ENCODE measurements around the gene CERS2. TPM values are rescaled to one million over a fixed set of nuclear protein-coding genes. Genes with fewer than 3 reads are reported as not detected.

Gene CERS2
- total RNA-seq, 6 experiments from 2014 or later: 189 to 305 (median 255) TPM

DNA sequence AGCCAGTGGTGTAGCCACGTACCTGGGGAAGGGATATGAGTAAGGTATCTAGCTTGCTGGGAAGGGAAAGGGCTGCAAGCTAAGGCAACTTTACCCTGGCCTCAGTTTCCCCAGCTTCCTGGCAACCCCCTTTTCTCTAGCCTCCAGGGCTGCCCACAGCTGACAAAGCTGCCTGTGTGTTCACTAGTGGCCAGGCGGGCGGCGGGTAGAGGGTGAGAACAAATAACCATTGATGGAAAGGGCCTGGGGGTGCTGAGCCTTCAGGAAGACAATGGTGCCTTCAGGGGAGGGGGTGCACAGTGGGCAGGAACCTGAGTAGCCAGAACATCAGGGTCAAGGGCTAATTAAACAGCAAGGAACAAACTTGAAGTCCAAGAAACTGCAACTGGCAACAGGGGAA lies 6.1 kb downstream of the CERS2 start:
- H3K9me3 Mint-ChIP-seq: no peaks in the 10 kb centered on the region
- peaks cover 45% of the 10 kb centered on the region for H3K36me3 Mint-ChIP-seq (ENCODE audit: low read depth)
- H3K4me1 Mint-ChIP-seq (ENCODE audit: low read depth): peaks cover 32% of the 10 kb centered on the region
- TF ChIP-seq, protein P1, sequence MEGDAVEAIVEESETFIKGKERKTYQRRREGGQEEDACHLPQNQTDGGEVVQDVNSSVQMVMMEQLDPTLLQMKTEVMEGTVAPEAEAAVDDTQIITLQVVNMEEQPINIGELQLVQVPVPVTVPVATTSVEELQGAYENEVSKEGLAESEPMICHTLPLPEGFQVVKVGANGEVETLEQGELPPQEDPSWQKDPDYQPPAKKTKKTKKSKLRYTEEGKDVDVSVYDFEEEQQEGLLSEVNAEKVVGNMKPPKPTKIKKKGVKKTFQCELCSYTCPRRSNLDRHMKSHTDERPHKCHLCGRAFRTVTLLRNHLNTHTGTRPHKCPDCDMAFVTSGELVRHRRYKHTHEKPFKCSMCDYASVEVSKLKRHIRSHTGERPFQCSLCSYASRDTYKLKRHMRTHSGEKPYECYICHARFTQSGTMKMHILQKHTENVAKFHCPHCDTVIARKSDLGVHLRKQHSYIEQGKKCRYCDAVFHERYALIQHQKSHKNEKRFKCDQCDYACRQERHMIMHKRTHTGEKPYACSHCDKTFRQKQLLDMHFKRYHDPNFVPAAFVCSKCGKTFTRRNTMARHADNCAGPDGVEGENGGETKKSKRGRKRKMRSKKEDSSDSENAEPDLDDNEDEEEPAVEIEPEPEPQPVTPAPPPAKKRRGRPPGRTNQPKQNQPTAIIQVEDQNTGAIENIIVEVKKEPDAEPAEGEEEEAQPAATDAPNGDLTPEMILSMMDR (IDR thresholded peaks at IDR 0.05): no peak
- peaks cover 8% of the 10 kb centered on the region for H3K27me3 Mint-ChIP-seq (ENCODE audit: insufficient read depth)
- no peak overlapping the region for H3K27ac Mint-ChIP-seq
- no peak overlapping the region for H3K4me3 Mint-ChIP-seq
- no peak for DNase-seq

DNA sequence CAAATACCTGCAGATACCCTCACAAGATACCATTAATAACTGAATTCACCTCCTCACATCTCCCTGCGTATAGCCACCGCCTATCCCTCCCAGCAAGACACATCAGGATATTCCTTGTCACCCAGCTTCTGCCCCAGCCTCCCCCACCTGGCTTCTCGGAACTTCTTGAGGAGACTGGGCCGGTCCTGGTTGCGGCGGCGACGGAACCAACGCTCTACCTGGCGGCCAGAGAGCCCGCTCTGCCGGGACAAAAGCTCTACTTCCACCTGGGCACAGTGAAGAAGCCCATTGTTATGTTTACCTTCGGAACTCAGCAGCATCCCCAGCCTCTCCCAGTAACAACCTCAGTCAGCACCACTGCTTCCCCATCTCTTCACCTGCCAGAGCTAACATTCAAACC lies 6.7 kb downstream of the CERS2 start:
- TF ChIP-seq, protein P1 (IDR thresholded peaks at IDR 0.05): no peak
- H3K9me3 Mint-ChIP-seq: no peaks in the 10 kb centered on the region
- no peak for DNase-seq
- H3K4me3 Mint-ChIP-seq: no peak overlapping the region
- peaks cover 29% of the 10 kb centered on the region for H3K4me1 Mint-ChIP-seq (ENCODE audit: low read depth)
- H3K36me3 Mint-ChIP-seq (ENCODE audit: low read depth): peaks cover 45% of the 10 kb centered on the region
- H3K27ac Mint-ChIP-seq: no peak overlapping the region; the same call in 1 of the 2 replicates
- H3K27me3 Mint-ChIP-seq (ENCODE audit: insufficient read depth): peaks cover 8% of the 10 kb centered on the region

DNA sequence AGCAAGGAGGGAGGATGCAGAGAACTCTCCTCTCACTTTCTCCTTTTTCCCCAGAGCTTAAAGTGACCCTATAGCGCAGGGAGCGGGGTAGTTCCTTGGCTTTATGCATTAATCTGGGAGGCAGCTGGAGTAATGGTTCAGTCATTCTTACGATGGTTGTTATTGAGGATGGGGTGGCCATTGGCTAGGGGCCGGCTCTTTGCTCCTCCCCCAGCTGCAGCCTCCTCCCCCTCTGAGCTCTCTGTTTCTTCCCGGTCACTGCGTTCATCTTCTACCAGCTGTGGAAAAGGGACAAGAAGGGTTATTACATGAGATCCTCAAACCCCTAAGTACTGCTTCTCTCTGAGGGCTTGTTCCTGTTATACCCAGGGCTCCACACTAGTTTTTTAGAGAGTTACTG lies 8.6 kb downstream of the CERS2 start:
- peaks cover 49% of the 10 kb centered on the region for H3K36me3 Mint-ChIP-seq (ENCODE audit: low read depth)
- H3K9me3 Mint-ChIP-seq: no peaks in the 10 kb centered on the region
- DNase-seq: no peak
- no peak overlapping the region for H3K4me3 Mint-ChIP-seq
- TF ChIP-seq, protein P1 (IDR thresholded peaks at IDR 0.05): no peak
- H3K27me3 Mint-ChIP-seq (ENCODE audit: insufficient read depth): peaks cover 5% of the 10 kb centered on the region
- H3K27ac Mint-ChIP-seq: no peak overlapping the region
- peaks cover 9% of the 10 kb centered on the region for H3K4me1 Mint-ChIP-seq (ENCODE audit: low read depth)

DNA sequence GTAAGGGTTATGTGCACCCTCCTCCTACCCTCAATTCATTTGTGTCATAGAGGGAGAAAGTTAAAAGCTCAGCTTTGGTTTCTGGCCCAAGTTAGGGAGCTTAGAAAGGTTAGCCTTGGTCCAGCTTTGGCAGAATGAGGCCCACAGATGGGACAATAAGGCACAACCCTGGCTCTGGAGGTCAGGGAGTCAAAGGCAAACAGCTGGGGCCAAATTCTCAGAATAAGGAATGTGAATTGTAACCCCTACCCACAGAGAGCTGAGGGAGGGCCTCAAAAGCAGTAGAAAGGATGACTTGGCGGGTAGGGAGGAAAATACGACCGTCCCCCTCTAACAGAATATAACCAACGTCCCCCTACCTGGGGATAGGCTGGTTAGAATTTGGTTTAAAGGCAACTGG lies 9.0 kb downstream of the CERS2 start:
- no peak overlapping the region for H3K4me3 Mint-ChIP-seq
- no peak for DNase-seq
- H3K4me1 Mint-ChIP-seq (ENCODE audit: low read depth): peaks cover 5% of the 10 kb centered on the region
- TF ChIP-seq, protein P1 (IDR thresholded peaks at IDR 0.05): no peak
- peaks cover 3% of the 10 kb centered on the region for H3K27me3 Mint-ChIP-seq (ENCODE audit: insufficient read depth)
- no peaks in the 10 kb centered on the region for H3K9me3 Mint-ChIP-seq
- H3K36me3 Mint-ChIP-seq (ENCODE audit: low read depth): peaks cover 51% of the 10 kb centered on the region
- no peak overlapping the region for H3K27ac Mint-ChIP-seq

DNA sequence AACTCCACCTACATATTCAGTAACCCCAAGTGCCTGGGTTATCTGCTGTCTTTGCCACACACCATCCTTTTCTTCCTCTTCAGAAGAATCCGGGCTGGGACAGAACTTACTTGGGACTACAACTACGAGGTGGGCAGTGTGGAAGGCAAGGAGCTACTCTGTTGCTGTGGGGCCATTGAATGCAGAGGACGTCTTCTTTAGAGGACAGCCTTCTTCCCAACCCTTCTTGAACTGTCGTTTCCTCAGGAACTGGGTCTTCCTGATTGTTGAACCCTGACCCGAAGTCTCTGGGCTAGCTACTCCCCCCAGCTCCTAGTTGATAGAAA lies 10.5 kb downstream of the CERS2 start:
- Mint-ChIP-seq H3K4me1 (ENCODE audit: low read depth) (no peaks in the 10 kb centered on the region), H3K27me3 (ENCODE audit: insufficient read depth) (peaks cover 3% of the 10 kb centered on the region), H3K4me3 (no peak overlapping the region), H3K9me3 (no peaks in the 10 kb centered on the region), H3K36me3 (ENCODE audit: low read depth) (peaks cover 62% of the 10 kb centered on the region), H3K27ac (no peak overlapping the region)
- no peak for DNase-seq
- TF ChIP-seq, protein P1 (IDR thresholded peaks at IDR 0.05): no peak

All from HFFc6 (cell line).